Stimulated activated memory B cell treated with anti-CD40 and anti-IgM and Interleukin-4, amounts not matched to agents 10 μg/mL and 1 μg/mL and 100 μg/mL, for 72 hours (primary cell): ENCODE data around the gene GRK4.

Source experiments
- ATAC-seq: fragments of 150-1000 bp; cut with Tn5 transposase; 2 replicates; pipeline ENCODE4 v1.10.0; 2021
- H3K27ac Mint-ChIP-seq: one replicate; pipeline ENCODE4 v1.8.0; 2022; ENCODE audit warnings: mild to moderate bottlenecking, mixed read lengths
- H3K27me3 Mint-ChIP-seq: one replicate; pipeline ENCODE4 v1.8.0; 2022; ENCODE audit warnings: mixed read lengths
- H3K36me3 Mint-ChIP-seq: one replicate; pipeline ENCODE4 v1.8.0; 2022; ENCODE audit warnings: mixed read lengths
- H3K4me1 Mint-ChIP-seq: one replicate; pipeline ENCODE4 v1.8.0; 2022; ENCODE audit warnings: mixed read lengths
- H3K4me3 Mint-ChIP-seq: one replicate; pipeline ENCODE4 v1.8.0; 2022; ENCODE audit warnings: mild to moderate bottlenecking, moderate library complexity, mixed read lengths
- H3K9me3 Mint-ChIP-seq: one replicate; pipeline ENCODE4 v1.8.0; 2022; ENCODE audit warnings: mixed read lengths

Gene GRK4

GRCh38 chr4:2927016-2927695, 36.2 kb upstream of the GRK4 start:
- H3K27ac Mint-ChIP-seq, result peak overlapping the region; percentile 68
- no peaks in the 10 kb centered on the region for H3K9me3 Mint-ChIP-seq
- no peaks in the 10 kb centered on the region for H3K27me3 Mint-ChIP-seq
- H3K4me3 Mint-ChIP-seq, result no peak overlapping the region
- H3K4me1 Mint-ChIP-seq, result peaks cover 45% of the 10 kb centered on the region
- peaks cover 69% of the 10 kb centered on the region for H3K36me3 Mint-ChIP-seq
- ATAC-seq, result no peak

- no peak for ATAC-seq
- Mint-ChIP-seq H3K4me3 (no peak overlapping the region), H3K9me3 (no peaks in the 10 kb centered on the region), H3K27ac (no peak overlapping the region), H3K27me3 (no peaks in the 10 kb centered on the region), H3K4me1 (peaks cover 45% of the 10 kb centered on the region), H3K36me3 (peaks cover 66% of the 10 kb centered on the region)
Observed at GRCh38 chr4:2927696-2928075, 35.7 kb upstream of the GRK4 start.

DNA sequence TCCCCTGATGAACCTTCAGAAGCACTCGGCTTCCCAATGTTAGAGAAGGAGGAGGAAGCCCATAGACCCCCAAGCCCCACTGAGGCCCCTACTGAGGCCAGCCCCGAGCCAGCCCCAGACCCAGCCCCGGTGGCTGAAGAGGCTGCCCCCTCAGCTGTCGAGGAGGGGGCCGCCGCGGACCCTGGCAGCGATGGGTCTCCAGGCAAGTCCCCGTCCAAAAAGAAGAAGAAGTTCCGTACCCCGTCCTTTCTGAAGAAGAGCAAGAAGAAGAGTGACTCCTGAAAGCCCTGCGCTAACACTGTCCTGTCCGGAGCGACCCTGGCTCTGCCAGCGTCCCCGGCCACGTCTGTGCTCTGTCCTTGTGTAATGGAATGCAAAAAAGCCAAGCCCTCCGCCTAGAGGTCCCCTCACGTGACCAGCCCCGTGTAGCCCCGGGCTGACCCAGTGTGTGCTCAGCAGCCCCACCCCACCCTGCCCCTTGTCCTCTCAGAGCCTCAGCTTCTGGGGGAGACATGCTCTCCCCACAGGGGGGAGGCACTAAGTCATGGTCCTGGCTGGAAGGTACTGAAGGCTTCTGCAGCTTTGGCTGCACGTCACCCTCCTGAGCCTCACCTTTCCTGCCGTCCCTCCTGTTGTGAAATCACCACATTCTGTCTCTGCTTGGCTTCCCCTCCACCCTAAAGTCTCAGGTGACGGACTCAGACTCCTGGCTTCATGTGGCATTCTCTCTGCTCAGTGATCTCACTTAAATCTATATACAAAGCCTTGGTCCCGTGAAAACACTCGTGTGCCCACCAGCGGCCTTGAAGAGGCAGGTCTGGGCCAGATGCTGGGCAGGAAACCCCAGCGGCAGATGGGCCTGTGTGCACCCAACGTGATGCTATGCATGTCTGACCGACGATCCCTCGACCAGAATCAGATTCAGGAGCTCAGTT, 34.9 kb upstream of the GRK4 start:
- no peak overlapping the region for H3K4me3 Mint-ChIP-seq
- H3K27me3 Mint-ChIP-seq, result no peaks in the 10 kb centered on the region
- H3K36me3 Mint-ChIP-seq, result peaks cover 70% of the 10 kb centered on the region
- no peak for ATAC-seq
- H3K9me3 Mint-ChIP-seq, result no peaks in the 10 kb centered on the region
- peaks cover 45% of the 10 kb centered on the region for H3K4me1 Mint-ChIP-seq
- H3K27ac Mint-ChIP-seq, result peak overlapping the region; percentile 22

GRCh38 chr4:2929469-2929868, 33.9 kb upstream of the GRK4 start:
- Mint-ChIP-seq H3K27ac (peak overlapping the region; percentile 22), H3K36me3 (peaks cover 65% of the 10 kb centered on the region), H3K9me3 (no peaks in the 10 kb centered on the region)

GRCh38 chr4:2930135-2930757, 33.1 kb upstream of the GRK4 start:
- Mint-ChIP-seq H3K9me3 (no peaks in the 10 kb centered on the region), H3K27ac (peak overlapping the region; percentile 86), H3K4me1 (peaks cover 42% of the 10 kb centered on the region), H3K4me3 (no peak overlapping the region), H3K27me3 (no peaks in the 10 kb centered on the region), H3K36me3 (peaks cover 57% of the 10 kb centered on the region)
- no peak for ATAC-seq

More at GRCh38 chr4:2929469-2929868, 33.9 kb upstream of the GRK4 start:
- no peaks in the 10 kb centered on the region for H3K27me3 Mint-ChIP-seq
- no peak overlapping the region for H3K4me3 Mint-ChIP-seq
- ATAC-seq, result no peak
- H3K4me1 Mint-ChIP-seq, result peaks cover 41% of the 10 kb centered on the region

GRCh38 chr4:2930758-2931511, 32.4 kb upstream of the GRK4 start:
- H3K36me3 Mint-ChIP-seq, result peaks cover 53% of the 10 kb centered on the region
- peaks cover 48% of the 10 kb centered on the region for H3K4me1 Mint-ChIP-seq
- H3K9me3 Mint-ChIP-seq, result no peaks in the 10 kb centered on the region
- H3K4me3 Mint-ChIP-seq, result peak overlapping the region; percentile 97
- H3K27ac Mint-ChIP-seq, result peak overlapping the region; percentile 86
- no peak for ATAC-seq
- H3K27me3 Mint-ChIP-seq, result no peaks in the 10 kb centered on the region

GRCh38 chr4:2931512-2932301, 31.7 kb upstream of the GRK4 start:
- ATAC-seq, result peak; percentile 80
- Mint-ChIP-seq H3K36me3 (peaks cover 46% of the 10 kb centered on the region), H3K4me1 (peaks cover 52% of the 10 kb centered on the region), H3K4me3 (peak overlapping the region; percentile 97), H3K9me3 (no peaks in the 10 kb centered on the region), H3K27ac (peak overlapping the region; percentile 86), H3K27me3 (no peaks in the 10 kb centered on the region)

- H3K9me3 Mint-ChIP-seq, result no peaks in the 10 kb centered on the region
- H3K27ac Mint-ChIP-seq, result peak overlapping the region; percentile 86
- H3K36me3 Mint-ChIP-seq, result peaks cover 46% of the 10 kb centered on the region
- peak overlapping the region; percentile 97 for H3K4me3 Mint-ChIP-seq
- peaks cover 58% of the 10 kb centered on the region for H3K4me1 Mint-ChIP-seq
- H3K27me3 Mint-ChIP-seq, result no peaks in the 10 kb centered on the region
- no peak for ATAC-seq
Observed at GRCh38 chr4:2932321-2932950, 30.9 kb upstream of the GRK4 start.

DNA sequence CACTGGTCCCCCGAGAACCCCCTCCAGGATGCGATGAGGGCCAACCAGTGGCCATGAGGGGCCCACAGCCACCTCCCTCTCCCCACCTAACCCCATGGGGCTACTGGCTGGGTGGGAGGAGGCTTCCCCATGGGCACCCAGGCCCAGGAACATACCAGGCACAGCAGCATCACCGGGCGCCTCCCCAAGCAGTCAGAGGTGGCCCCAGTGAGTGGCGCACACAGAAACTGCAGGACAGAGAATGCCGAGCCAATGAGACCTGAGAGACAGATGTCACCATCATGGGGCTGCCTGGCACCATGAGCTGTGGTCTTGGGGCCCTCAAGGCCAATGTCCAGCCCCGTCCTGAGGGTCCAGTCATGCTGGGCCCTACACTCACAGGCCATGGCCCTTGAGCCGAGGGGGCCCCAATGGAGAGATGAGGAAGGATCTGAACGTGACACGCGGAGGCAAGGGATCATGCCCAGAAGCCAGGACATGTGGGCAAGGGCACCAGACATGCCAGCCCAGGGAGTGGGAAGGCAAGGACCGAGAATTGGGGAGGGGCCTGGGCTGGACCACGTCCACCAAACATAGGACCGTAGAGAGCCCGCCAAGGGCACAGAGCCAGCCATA, 30.3 kb upstream of the GRK4 start:
- Mint-ChIP-seq H3K27me3 (no peaks in the 10 kb centered on the region), H3K4me3 (peak overlapping the region; percentile 97), H3K4me1 (peaks cover 62% of the 10 kb centered on the region), H3K36me3 (peaks cover 46% of the 10 kb centered on the region), H3K27ac (peak overlapping the region; percentile 86), H3K9me3 (no peaks in the 10 kb centered on the region)
- no peak for ATAC-seq

- no peaks in the 10 kb centered on the region for H3K9me3 Mint-ChIP-seq
- peaks cover 47% of the 10 kb centered on the region for H3K36me3 Mint-ChIP-seq
- H3K27ac Mint-ChIP-seq, result peak overlapping the region; percentile 86
- H3K27me3 Mint-ChIP-seq, result no peaks in the 10 kb centered on the region
- peaks cover 62% of the 10 kb centered on the region for H3K4me1 Mint-ChIP-seq
- peak overlapping the region; percentile 97 for H3K4me3 Mint-ChIP-seq
- ATAC-seq, result peak; percentile 0
Observed at GRCh38 chr4:2933566-2934076, 29.8 kb upstream of the GRK4 start.

- no peaks in the 10 kb centered on the region for H3K27me3 Mint-ChIP-seq
- peak; percentile 22 for ATAC-seq
- peaks cover 47% of the 10 kb centered on the region for H3K36me3 Mint-ChIP-seq
- H3K9me3 Mint-ChIP-seq, result no peaks in the 10 kb centered on the region
- peak overlapping the region; percentile 97 for H3K4me3 Mint-ChIP-seq
- peaks cover 68% of the 10 kb centered on the region for H3K4me1 Mint-ChIP-seq
- H3K27ac Mint-ChIP-seq, result peak overlapping the region; percentile 86
Observed at GRCh38 chr4:2934077-2934812, 29.1 kb upstream of the GRK4 start.

DNA sequence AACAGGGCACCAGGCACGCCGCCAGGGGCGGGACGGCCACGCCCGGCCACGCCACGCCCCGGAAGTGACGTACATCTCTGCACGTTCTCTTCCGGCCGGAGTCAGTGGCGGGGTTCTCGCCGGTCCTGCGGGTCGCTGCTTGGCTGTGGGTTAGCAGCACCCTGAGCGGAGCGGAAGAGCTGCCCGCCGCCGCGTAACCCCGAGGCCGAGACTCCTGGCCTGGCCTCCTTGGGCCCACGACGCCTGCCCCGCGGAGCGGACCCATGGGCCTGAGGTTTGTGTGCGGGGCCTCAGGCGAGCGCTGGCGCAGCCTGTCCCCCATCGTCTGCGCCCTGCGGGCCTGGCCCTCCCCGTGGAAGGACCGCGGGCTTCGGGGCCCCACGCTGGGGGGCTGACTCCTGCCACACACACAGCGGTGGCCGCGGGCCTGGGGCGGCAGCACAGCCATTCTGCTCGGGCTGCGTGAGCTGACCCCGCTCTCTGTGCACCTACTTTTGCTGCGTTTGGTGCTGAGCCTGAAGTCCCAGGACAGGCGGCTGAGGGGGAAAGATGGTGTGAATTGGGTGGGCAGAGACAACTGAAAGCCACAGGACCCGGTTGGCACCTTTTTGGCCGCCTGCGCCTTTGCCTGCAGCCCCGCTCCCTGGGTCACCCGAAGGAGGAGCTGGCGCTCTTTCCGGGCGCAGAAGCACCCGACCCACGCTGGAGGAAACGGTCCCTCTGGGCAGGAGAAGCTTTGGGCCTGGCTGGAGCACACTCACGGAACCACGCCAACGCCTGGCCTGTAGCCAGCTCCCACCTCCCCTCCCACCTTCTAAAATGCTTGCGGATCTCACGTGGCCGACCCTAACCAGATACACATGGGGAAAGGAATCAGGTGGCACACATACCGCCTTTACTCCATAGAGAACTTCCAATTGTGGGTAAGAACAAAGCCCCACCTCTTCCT, 28.3 kb upstream of the GRK4 start:
- no peaks in the 10 kb centered on the region for H3K27me3 Mint-ChIP-seq
- peaks cover 49% of the 10 kb centered on the region for H3K36me3 Mint-ChIP-seq
- peak overlapping the region; percentile 86 for H3K27ac Mint-ChIP-seq
- H3K4me3 Mint-ChIP-seq, result peak overlapping the region; percentile 87
- no peaks in the 10 kb centered on the region for H3K9me3 Mint-ChIP-seq
- ATAC-seq, result peak; percentile 76
- H3K4me1 Mint-ChIP-seq, result peaks cover 69% of the 10 kb centered on the region
